Ovary (tissue), 3 donors: Measurements from ENCODE around the gene PDE3B.
"Not testable (repeated sequence)": the region's sequence is repeated elsewhere in the genome, so short reads cannot be mapped to it uniquely, and the experiment has no call there.

ENCODE experiments used
- CTCF ChIP-seq, 3 donors: fragments of 450-650 bp in 2 of 3; fragments of 200-600 bp in 1 of 3; IDR thresholded peaks; one replicate each; pipeline versions ENCODE4 v1.5.1 to v1.8.0; 2016 to 2022; ENCODE audit warnings: antibody characterized with exemption in 3 of 3, mild to moderate bottlenecking in 1 of 3
- EP300 ChIP-seq: sonication (generic); formaldehyde crosslinking; IDR thresholded peaks from one replicate; pipeline ENCODE4 v1.6.1; 2017; ENCODE audit warnings: antibody characterized with exemption
- POLR2A ChIP-seq: fragments of 450-650 bp; IDR thresholded peaks from one replicate; pipeline ENCODE4 v1.6.1; 2017; ENCODE audit warnings: antibody characterized with exemption, mild to moderate bottlenecking, moderate library complexity
- donor health status: DM: no; HTN: no; CAD: no.

- not testable (repeated sequence) for TF ChIP-seq CTCF (IDR thresholded peaks at IDR 0.05); POLR2A; EP300
These were observed 52.1 kb downstream of the PDE3B start for GRCh38 chr11:14695656-14696055.
